ENCODE data around the gene OR6M1.

The OR6M1 gene

DNA sequence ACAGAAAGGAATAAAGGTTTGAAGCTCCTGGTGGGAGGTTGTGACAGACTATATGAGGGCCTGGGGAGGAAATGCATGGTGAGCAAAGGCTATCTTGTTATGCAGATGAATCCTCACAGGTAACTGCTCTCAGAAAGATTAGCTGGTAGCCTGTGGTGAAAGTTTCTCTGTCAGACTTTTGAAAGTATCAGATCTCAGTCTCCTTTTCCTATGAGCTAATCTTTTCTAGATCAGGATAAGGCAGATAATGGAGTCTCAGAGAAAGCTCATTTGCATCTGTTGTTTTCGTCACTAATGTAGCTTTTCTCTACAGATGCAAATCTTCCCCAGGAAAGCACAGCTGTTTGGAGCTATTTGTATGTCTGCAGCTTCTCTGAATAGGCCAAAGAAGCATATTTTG, 30.9 kb downstream of the OR6M1 start:
- no peak for DNase-seq

DNA sequence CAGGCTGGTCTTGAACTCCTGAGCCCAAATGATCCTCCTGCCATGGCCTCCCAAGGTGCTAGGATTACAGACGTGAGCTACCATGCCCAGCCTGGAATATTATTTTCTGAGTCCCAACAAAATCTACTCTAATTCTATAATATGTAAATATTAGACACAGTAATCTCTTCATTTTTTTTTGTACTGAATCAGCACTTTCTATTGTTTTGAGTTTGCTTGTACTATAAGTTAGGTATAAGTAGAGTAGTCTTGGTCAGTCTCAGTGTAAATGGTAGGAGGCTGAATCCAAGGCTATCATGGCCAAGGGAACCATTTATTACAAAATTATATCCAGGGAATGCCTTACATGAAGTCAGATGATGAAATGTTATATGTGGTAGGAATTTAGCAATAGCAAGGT, 32.2 kb downstream of the OR6M1 start:
- no peak for DNase-seq

DNA sequence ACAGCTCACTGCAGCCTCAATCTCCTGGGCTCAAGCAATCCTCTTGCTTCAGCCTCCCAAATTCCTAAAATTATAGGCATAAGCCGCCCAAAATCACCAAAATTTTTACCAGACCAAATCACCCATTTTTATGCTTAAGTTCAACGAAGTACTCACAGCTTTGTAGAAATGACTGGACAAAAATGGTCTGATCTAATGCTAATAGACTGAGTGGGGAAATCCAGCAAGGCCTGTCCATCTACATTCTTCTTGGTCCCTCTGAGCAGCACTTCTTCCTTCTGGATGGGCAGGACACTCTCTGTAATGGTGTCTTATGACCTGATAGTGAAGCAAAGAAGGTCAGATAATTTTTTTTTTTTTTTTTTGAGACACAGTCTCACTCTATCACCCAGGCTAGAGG, 33.1 kb downstream of the OR6M1 start:
- no peak for DNase-seq

DNA sequence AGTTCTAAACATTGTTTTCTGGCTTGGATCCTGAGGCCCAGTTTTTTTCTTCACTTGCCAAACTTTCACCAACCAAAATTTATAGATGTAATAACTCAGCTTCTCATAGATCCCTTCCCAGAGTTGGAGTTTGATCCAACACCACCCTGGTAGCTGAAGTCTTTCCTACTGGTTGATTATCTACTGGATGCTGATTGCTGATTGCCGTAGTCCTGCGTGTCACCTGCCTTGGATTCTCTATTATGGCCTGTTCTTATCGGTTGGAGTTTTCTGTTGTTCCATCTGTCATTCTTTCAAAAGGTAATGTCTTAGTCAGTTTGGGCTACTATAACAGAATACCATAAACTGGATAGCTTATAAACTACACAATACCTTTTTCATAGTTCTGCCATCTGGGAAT, 34.5 kb downstream of the OR6M1 start:
- DNase-seq: no peak

DNA sequence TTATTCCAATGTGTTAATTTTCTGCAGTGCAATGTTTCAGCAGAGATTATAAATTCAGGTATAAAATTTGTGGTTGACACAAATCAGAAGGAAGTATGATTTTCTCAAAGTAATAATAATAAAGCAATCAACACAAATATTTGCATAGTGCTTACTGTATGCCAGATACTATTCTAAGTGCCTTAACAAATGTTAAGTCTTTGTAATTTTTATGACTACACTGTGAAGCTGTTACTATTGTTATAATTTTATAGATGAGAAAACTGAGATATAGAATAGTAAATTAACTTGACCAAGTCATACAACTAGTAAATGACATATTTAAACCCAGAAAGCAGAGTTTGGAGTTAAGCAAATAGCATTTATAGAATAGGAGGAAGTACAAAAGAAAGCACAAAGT, 35.4 kb downstream of the OR6M1 start:
- DNase-seq: no peak

DNA sequence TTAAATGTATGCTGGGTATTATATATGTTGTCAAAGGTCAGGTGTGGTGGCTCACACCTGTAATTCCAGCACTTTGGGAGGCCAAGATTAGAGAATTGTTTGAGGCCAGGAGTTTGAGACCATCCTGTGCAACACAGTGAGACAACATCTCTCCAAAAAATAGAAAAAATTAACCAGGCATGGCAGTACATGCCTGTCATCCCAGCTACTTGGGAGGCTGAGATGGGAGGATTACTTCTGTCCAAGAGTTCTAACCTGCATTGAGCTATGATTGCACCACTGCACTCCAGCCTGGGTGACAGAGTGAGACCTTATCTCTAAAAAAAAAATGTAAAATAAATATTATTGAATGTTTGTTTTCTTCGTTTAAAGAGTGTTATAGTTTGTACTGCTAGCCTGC, 40.5 kb downstream of the OR6M1 start:
- DNase-seq: no peak

DNA sequence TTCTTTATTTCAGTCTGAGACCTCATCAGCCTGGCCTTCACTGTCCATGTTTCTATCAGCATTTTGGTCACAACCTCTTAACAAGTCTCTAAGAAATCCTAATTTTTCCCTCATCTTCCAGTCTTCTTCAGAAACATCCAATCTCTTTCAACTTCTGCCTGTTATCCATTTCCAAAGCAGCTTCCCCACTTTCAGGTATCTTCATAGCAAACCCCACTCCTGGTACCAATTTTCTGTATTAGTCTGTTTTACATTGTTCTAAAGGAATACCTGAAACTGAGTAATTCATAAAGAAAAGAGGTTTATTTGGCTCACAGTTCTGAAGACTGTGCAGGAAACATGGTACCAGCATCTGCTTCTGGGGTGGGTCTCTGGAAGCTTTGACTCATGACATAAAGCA, 43.7 kb downstream of the OR6M1 start:
- DNase-seq: no peak

DNA sequence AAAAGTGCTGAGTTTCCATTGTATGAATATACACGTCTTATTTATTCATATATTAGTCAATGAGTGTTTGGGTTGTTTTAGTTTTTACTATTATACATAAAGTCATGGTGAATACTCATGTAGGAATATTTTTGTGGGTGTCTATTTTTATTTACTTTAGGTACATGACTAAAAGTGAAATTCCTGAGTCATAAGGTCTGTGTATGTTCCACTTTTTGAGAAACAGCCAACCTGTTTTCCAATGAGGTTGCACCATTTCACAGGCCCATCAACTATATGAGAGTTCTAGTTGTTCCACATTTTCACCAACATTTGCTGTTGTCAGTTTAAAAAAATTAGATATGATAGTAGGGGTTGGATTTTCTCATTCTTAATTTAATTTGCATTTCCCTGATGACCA, 45.3 kb downstream of the OR6M1 start:
- no peak for DNase-seq

DNA sequence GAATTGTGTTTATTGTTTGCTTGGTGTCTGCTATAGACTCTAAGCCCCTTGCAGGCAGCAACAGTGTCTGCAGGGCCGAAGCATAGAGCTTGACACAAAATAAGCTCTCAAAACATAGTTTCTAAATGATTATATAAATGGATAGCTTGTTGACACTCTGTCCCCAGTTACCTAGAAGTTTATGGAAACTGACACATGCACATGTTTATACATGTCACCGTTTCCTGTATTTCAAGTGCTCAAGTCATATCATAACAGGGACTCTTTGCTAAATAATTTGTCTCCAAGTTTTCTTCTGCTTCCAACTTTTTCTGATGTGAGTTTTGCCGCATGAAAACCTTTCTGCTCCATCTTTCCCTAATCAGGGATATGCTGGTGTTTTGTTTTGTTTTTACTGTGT, 48.2 kb downstream of the OR6M1 start:
- DNase-seq: no peak

DNA sequence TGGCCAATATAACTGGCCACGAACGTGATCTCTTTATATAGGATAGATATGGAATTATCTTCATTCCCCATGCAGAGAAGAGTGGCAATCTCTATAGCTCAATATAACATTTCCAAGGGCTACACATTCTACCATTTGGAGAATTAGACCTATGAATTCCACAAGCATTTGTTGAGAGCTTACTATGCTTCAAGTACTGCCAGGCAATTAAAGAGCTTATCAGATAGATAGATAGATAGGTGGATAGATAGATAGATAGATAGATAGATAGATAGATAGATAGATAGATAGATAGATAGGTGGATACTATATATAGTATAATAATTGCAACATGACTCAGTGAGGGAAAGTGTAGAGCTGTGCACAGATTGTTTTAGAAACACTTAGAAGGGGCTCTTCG, 50.3 kb downstream of the OR6M1 start:
- DNase-seq: no peak

Data from NCI-H1417 treated with DMSO at 0.1 percent for 48 hours (cell line).